Esophagus squamous epithelium (tissue), 4 donors: Measurements from ENCODE around the gene ZFAND3.

Experiments used
- POLR2A ChIP-seq, 4 donors: fragments of 450-650 bp; IDR thresholded peaks; one replicate each; pipeline ENCODE4 v1.6.1; 2017; ENCODE audit warnings: antibody characterized with exemption in 4 of 4, mild to moderate bottlenecking in 4 of 4, moderate library complexity in 3 of 4
- TF ChIP-seq, protein P1 (sequence below), 6 experiments: fragments of 450-650 bp in 4 of 6; fragments of 200-600 bp in 2 of 6; sonication (generic) in 2 of 6; IDR thresholded peaks; one replicate each; pipeline ENCODE4 v1.5.1; 2016 to 2019; ENCODE audit warnings: antibody characterized with exemption in 6 of 6, mild to moderate bottlenecking in 4 of 6, moderate library complexity in 4 of 6

DNA sequence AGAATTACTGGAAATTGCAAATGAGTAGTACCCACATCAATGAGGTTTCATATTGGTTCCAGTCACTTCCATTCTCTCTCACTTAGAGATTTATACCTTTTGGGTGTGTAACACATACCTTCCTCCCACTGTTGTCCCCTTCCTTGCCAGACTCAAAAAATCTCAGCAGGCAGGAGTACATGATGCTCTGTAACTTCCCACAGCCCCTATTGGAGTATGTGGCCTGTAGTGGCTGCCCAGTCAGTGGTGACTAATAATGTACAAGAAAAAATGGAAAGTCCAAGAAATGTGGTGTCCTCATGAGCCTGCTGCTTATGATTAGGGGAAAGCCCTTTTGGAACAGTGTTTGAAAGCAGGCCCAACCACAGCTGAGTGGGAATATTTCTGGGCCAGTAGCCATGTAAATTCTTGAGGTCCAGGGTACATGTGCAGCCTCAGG lies 312.0 kb downstream of the ZFAND3 start:
- no peak for TF ChIP-seq POLR2A (IDR thresholded peaks at IDR 0.05)
- TF ChIP-seq, protein P1, sequence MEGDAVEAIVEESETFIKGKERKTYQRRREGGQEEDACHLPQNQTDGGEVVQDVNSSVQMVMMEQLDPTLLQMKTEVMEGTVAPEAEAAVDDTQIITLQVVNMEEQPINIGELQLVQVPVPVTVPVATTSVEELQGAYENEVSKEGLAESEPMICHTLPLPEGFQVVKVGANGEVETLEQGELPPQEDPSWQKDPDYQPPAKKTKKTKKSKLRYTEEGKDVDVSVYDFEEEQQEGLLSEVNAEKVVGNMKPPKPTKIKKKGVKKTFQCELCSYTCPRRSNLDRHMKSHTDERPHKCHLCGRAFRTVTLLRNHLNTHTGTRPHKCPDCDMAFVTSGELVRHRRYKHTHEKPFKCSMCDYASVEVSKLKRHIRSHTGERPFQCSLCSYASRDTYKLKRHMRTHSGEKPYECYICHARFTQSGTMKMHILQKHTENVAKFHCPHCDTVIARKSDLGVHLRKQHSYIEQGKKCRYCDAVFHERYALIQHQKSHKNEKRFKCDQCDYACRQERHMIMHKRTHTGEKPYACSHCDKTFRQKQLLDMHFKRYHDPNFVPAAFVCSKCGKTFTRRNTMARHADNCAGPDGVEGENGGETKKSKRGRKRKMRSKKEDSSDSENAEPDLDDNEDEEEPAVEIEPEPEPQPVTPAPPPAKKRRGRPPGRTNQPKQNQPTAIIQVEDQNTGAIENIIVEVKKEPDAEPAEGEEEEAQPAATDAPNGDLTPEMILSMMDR (IDR thresholded peaks at IDR 0.05): no peak
